ENCODE data around the gene CPE. TPM values are rescaled to one million over a fixed set of nuclear protein-coding genes. Genes with fewer than 3 reads are reported as not detected.
"Not testable (repeated sequence)": the region's sequence is repeated elsewhere in the genome, so short reads cannot be mapped to it uniquely, and the experiment has no call there.

Gene CPE
- total and polyA plus RNA-seq, 12 donors, result 16.9 to 57.6 (median 26.6) TPM

- 74 to 83% methylated on average over 5 of the region's 5 CpGs for WGBS, 2 donors
- H3K27ac ChIP-seq, result no peak overlapping the region
- no peak overlapping the region for H3K4me3 ChIP-seq
- no peak for TF ChIP-seq CTCF (IDR thresholded peaks at IDR 0.05)
- no peaks in the 10 kb centered on the region for H3K9me3 ChIP-seq
- ATAC-seq (no peak), DNase-seq (no peak)
- H3K36me3 ChIP-seq, result no peaks in the 10 kb centered on the region
- no peaks in the 10 kb centered on the region for H3K27me3 ChIP-seq
- H3K4me1 ChIP-seq, result no peaks in the 10 kb centered on the region
- intact Hi-C loops (cut with DNase I), result no loop called here
Observed at GRCh38 chr4:165450871-165451270, 72.1 kb downstream of the CPE start.

GRCh38 chr4:165453140-165453539, 74.3 kb downstream of the CPE start:
- ATAC-seq; H3K9me3 ChIP-seq; H3K36me3 ChIP-seq; H3K4me1 ChIP-seq; H3K27me3 ChIP-seq; H3K27ac ChIP-seq; H3K4me3 ChIP-seq; intact Hi-C loops (cut with DNase I); DNase-seq: not testable (repeated sequence)
- 89 to 90% methylated on average over 5 of the region's 5 CpGs for WGBS, 2 donors

- Histone ChIP-seq H3K4me3 (no peak overlapping the region), H3K9me3 (no peaks in the 10 kb centered on the region), H3K27ac (no peak overlapping the region), H3K36me3 (no peaks in the 10 kb centered on the region), H3K27me3 (no peaks in the 10 kb centered on the region), H3K4me1 (peaks cover 0 to 12% (median 0%) of the 10 kb centered on the region in 9 donors)
- ATAC-seq, result no peak
- intact Hi-C loops (cut with DNase I), result no loop called here
- TF ChIP-seq CTCF (IDR thresholded peaks at IDR 0.05), result no peak
- WGBS, 2 donors, result 57 to 60% methylated on average over 2 of the region's 2 CpGs
- DNase-seq, result no peak
Observed at GRCh38 chr4:165454426-165454825, 75.6 kb downstream of the CPE start.

- Histone ChIP-seq H3K36me3 (no peaks in the 10 kb centered on the region), H3K9me3 (no peaks in the 10 kb centered on the region), H3K27ac (no peak overlapping the region), H3K27me3 (no peaks in the 10 kb centered on the region), H3K4me1 (peaks cover 0 to 14% (median 0%) of the 10 kb centered on the region in 9 donors), H3K4me3 (no peak overlapping the region)
- intact Hi-C loops (cut with DNase I), result loop anchor here in 1 of 10 donors (2.0 kb wide), 1 partner anchor 63 kb away; no protein-coding TSS in a partner anchor
- ATAC-seq, result no peak
- no peak for TF ChIP-seq CTCF (IDR thresholded peaks at IDR 0.05)
- WGBS, 2 donors, result 31 to 46% methylated on average over 2 of the region's 2 CpGs
- DNase-seq, result no peak
Observed at GRCh38 chr4:165457793-165458192, 79.0 kb downstream of the CPE start.

GRCh38 chr4:165458471-165458870, 79.7 kb downstream of the CPE start:
- H3K27ac ChIP-seq, result no peak overlapping the region
- no peak for TF ChIP-seq CTCF (IDR thresholded peaks at IDR 0.05)
- peaks cover 0 to 14% (median 0%) of the 10 kb centered on the region in 9 donors for H3K4me1 ChIP-seq
- no peaks in the 10 kb centered on the region for H3K27me3 ChIP-seq
- no peak overlapping the region for H3K4me3 ChIP-seq
- no peak for DNase-seq
- intact Hi-C loops (cut with DNase I), result no loop called here
- H3K36me3 ChIP-seq, result no peaks in the 10 kb centered on the region
- no peaks in the 10 kb centered on the region for H3K9me3 ChIP-seq
- no peak for ATAC-seq

All from heart right ventricle (tissue), 16 donors.